C4-2B (cell line): Measurements from ENCODE around the gene CRISPLD2.

Source experiments
- H3K27ac ChIP-seq: fragments of 450-650 bp; 2 replicates; pipeline ENCODE4 v1.5.1; 2017
- ZFX ChIP-seq: fragments of 450-650 bp; IDR thresholded peaks from 2 replicates; pipeline ENCODE4 v1.6.1; 2017
- TF ChIP-seq, protein P1 (sequence below): fragments of 450-650 bp; conservative IDR thresholded peaks from 2 replicates; pipeline ENCODE4 v1.5.1; 2017; ENCODE audit warnings: mild to moderate bottlenecking

CRISPLD2 gene

DNA sequence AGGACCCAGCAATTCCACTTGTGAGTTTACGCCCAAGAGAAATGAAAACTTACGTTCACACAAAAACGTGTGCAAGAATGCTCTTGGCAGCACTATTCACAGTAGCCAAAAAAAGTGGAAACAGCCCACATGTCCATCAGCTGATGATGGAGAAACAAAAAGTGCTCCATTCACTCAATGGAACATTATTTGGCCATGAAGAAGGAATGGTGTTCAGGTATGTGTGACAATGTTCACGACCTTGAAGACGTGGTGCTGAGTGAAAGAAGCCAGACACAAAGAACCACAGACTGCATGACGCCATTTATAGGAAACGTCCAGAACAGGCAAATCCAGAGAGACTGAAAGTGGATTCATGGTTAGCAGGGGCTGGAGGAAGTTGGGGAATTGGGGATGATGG is 106.7 kb downstream of the CRISPLD2 start:
- TF ChIP-seq ZFX = no peak
- TF ChIP-seq, protein P1, sequence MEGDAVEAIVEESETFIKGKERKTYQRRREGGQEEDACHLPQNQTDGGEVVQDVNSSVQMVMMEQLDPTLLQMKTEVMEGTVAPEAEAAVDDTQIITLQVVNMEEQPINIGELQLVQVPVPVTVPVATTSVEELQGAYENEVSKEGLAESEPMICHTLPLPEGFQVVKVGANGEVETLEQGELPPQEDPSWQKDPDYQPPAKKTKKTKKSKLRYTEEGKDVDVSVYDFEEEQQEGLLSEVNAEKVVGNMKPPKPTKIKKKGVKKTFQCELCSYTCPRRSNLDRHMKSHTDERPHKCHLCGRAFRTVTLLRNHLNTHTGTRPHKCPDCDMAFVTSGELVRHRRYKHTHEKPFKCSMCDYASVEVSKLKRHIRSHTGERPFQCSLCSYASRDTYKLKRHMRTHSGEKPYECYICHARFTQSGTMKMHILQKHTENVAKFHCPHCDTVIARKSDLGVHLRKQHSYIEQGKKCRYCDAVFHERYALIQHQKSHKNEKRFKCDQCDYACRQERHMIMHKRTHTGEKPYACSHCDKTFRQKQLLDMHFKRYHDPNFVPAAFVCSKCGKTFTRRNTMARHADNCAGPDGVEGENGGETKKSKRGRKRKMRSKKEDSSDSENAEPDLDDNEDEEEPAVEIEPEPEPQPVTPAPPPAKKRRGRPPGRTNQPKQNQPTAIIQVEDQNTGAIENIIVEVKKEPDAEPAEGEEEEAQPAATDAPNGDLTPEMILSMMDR = no peak
- H3K27ac ChIP-seq = no peak overlapping the region

GRCh38 chr16:84927621-84928591 is 108.1 kb downstream of the CRISPLD2 start:
- TF ChIP-seq, protein P1 = no peak
- TF ChIP-seq ZFX = no peak
- no peak overlapping the region for H3K27ac ChIP-seq

- no peak overlapping the region for H3K27ac ChIP-seq
- TF ChIP-seq, protein P1 = no peak
- TF ChIP-seq ZFX = no peak
Observed at GRCh38 chr16:84928679-84929420, 109.1 kb downstream of the CRISPLD2 start.

GRCh38 chr16:84929421-84930297 is 109.9 kb downstream of the CRISPLD2 start:
- no peak overlapping the region for H3K27ac ChIP-seq
- no peak for TF ChIP-seq ZFX
- TF ChIP-seq, protein P1 = no peak

DNA sequence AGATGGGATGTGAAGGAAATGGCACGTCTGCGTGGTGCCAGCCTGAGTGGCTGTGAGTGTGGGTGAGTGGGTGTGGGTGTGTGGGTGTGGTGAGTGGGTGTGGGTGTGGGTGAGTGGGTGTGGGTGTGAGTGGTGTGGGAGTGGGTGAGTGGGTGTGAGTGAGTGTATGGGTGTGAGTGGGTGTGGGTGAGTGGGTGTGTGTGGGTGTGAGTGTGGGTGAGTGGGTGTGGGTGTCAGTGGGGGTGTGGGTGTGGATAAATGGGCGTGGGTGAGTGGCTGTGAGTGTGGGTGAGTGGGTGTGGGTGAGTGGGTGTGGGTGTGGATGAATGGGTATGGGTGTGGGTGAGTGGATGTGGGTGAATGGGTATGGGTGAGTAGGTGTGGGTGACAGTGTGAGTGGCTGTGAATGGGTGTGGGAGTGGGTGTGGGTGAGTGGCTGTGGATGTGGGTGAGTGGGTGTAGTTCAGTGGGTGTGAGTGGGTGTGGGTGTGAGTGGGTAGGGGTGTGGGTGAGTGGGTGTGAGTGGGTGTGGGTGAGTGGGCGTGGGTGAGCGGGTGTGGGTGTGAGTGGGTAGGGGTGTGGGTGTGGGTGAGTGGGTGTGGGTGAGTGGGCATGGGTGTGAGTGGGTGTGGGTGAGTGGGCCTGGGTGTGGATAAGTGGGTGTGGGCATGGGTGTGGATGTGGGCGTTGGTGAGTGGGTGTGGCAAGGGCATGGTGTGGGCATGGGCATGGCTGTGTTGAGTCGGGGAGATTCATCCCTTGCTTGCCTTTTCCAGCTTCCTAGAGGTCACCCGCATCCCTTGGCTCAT is 110.7 kb downstream of the CRISPLD2 start:
- no peak overlapping the region for H3K27ac ChIP-seq
- no peak for TF ChIP-seq ZFX
- TF ChIP-seq, protein P1 = no peak

GRCh38 chr16:84931107-84931494 is 111.3 kb downstream of the CRISPLD2 start:
- H3K27ac ChIP-seq = no peak overlapping the region
- TF ChIP-seq ZFX = no peak
- TF ChIP-seq, protein P1 = no peak
